Non-pigmented ciliary epithelial cell (primary cell): ENCODE measurements around the gene GRHL1.
A peak's percentile ranks its signal among the peaks of the same experiment; 100 is the strongest.

ENCODE experiments used
- DNase-seq: peaks from one replicate; pipeline ENCODE4 v3.0.0-alpha.2; 2010; ENCODE audit warnings: low read depth

GRHL1 gene

GRCh38 chr2:10042301-10043161 lies 91.0 kb downstream of the GRHL1 start:
- DNase-seq = no peak

GRCh38 chr2:10043256-10043905 lies 91.9 kb downstream of the GRHL1 start, which contains the start of gene KLF11:
KLF11 (plus strand) TSS chr2:10043550; CDS start chr2:10043717, 167 bp downstream.
- no peak for DNase-seq

DNA sequence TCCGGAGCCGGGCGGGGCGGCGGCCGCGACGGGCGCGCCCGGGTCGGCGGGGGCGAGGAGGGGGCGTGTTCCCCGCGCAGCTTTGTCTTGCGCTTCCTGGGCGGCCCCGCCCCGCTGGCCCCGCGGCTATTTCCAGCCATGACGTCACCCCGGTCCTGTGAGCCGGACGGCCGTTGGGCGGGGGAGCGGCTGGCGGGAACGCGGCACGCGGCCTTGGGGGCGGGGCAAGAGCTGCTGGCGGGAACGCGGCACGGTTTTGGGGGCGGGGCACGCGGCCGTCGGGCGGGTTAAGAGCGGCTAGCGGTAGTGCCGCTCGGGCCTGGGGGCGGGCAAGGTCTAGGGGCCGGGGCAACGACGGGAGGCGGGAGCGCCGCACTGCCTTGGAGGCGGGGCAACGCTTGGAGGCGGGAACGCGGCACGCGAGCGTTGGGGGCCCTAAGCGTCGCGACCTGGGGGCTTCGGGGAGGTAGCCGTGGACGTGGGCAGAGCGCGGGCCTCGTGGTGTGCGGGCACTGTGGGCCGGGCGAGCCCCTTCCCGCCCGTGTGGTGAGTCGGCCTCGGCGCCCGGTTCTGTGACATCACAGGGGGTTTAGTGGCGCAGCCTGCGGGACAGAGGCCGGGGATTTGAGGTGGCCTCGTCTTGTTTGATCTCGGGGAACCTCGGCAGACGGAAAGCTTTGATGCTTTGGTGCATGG lies 92.6 kb downstream of the GRHL1 start:
- DNase-seq = peak; percentile 45

DNA sequence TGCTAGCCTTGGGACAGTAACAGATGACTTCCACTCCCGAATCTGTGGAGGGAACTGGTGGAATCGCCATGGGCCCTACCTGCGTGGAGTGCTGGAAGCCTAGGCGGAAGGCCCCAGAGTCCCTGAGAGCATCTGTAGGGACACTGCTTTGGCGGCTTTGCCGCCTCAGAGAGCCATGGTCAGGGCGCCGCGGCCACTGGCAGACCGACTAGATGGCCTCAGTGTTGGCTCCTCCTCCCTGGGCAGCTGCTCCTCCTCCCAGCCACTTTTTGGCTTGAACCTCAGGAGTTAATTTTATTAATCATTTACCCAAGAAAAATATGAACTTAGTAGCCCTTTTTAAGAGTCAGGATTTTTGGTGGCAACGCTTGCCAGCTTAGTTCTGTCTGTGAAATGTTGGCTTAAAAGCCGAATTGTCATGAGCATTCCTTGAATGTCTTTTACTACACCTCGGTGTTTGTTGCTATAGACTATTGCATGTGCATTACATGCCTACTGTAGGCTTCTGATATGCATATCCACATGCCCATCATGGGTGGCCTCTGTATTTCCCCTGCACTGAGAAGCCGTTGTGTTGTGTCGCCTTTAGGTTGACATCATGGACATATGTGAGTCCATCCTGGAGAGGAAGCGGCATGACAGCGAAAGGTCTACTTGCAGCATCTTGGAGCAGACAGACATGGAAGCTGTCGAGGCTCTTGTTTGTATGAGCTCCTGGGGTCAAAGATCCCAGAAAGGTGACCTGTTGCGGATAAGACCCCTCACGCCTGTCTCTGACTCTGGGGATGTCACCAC lies 94.3 kb downstream of the GRHL1 start:
- DNase-seq = no peak

DNA sequence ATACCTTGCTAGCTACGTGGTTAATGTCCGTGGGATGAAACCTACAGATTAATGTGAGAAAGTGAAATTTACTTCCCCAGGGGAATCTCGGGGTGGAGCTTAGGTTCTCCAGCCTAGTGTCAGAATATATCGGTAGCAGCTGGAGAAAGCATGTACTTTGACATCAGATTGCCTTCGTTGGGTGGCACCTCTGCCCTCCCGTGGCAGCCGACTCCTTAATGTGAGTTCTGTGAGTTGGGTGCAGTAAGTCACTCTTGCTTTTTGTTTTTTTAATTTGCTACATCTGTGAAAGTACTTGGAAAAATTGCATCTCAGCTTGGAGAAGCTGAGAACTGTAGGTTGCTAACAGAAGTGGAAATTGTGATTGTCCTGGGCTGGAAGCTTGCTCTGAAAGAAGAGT lies 95.4 kb downstream of the GRHL1 start:
- no peak for DNase-seq

GRCh38 chr2:10047616-10048500 lies 96.4 kb downstream of the GRHL1 start:
- DNase-seq = no peak

DNA sequence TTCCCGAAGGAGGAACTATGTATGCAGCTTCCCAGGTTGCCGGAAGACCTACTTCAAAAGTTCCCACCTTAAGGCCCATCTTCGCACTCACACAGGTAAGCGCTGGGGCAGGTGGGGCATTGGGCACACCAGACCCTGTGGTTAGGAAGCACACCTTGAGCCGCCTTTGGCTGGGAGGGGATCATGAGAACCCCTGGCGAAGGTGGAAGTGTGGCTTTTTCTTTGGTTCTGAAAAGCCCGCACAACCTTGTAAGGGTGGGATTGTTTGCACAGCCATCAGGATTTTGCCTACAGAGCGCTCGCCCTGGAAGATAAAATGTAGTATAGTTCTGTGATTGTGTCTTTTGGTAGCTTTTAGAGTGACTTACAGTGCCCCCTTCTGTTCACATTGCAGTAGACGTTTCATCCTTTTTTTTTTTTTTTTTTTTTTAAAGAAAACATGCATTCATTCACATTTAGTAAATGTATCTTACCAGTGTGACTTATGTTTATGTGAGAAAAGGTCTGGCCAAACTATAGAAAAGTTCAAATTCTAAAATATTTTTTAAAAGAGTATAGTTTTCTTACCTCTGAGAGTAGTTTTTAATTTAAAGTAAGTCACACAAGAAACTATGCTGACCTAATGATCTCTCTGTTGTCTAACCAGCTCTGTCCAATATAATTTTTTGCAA lies 97.1 kb downstream of the GRHL1 start:
- DNase-seq = no peak
